HFFc6 (cell line): ENCODE measurements around the gene PPP3CA. TPM values are rescaled to one million over a fixed set of nuclear protein-coding genes. Genes with fewer than 3 reads are reported as not detected.

ENCODE experiments used
- DNase-seq: peaks from one replicate; pipeline ENCODE4 v3.0.0-alpha.2; 2018
- H3K27ac Mint-ChIP-seq: 2 replicates; pipeline ENCODE4 v1.8.0; 2020; ENCODE audit warnings: mild to moderate bottlenecking, mixed read lengths
- H3K27me3 Mint-ChIP-seq: 2 replicates; pipeline ENCODE4 v1.8.0; 2021; ENCODE audit warnings: mild to moderate bottlenecking, moderate library complexity, mixed read lengths; ENCODE audit not compliant: insufficient read depth
- H3K36me3 Mint-ChIP-seq: 2 replicates; pipeline ENCODE4 v1.8.0; 2021; ENCODE audit warnings: low read depth, mixed read lengths
- H3K4me1 Mint-ChIP-seq: 2 replicates; pipeline ENCODE4 v1.8.0; 2020; ENCODE audit warnings: low read depth, mixed read lengths
- H3K4me3 Mint-ChIP-seq: 2 replicates; pipeline ENCODE4 v1.8.0; 2020; ENCODE audit warnings: mild to moderate bottlenecking, moderate library complexity, mixed read lengths
- H3K9me3 Mint-ChIP-seq: 2 replicates; pipeline ENCODE4 v1.8.0; 2020; ENCODE audit warnings: mild to moderate bottlenecking, mixed read lengths
- total RNA-seq, 6 experiments: library from RNA; stranded (reverse); fragmentation: NEBNext Ultra II Directional; extraction: Animal tissue kit (Norgen Biotek cat#: 25700); gene quantifications; 2 replicates in 1 of 6; 3 replicates in 5 of 6; pipeline ENCODE4 v1.2.3, GENCODE V29; 2021
- TF ChIP-seq, protein P1 (sequence below): fragments of 200-600 bp; sonication (generic); IDR thresholded peaks from 2 replicates; pipeline ENCODE4 v1.5.0; 2021; ENCODE audit warnings: antibody characterized with exemption, mild to moderate bottlenecking

PPP3CA gene
- total RNA-seq, 6 experiments from 2014 or later = 45.9 to 59.6 (median 55.0) TPM

DNA sequence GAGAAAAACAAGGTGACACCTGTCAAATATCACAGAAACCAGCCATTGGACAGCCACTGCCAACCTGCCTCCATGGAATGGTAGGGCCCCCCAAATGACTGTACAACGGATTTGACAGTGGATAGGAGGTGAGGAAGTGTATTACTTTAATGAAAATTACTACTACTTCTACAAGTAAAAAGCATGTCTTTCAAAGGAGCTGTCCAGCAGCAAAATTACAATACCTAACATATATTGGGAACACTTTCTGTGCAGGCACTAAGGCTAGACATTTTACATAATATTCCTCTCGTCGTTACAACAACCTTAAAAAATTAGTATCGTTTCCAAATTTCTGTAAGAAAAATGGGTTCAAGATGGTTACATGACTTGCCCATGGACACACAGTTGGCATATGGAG is 14.9 kb downstream of the PPP3CA start:
- Mint-ChIP-seq H3K27me3 (no peaks in the 10 kb centered on the region), H3K4me1 (peaks cover 25% of the 10 kb centered on the region), H3K27ac (no peak overlapping the region), H3K9me3 (no peaks in the 10 kb centered on the region), H3K4me3 (no peak overlapping the region), H3K36me3 (peaks cover 4% of the 10 kb centered on the region)
- TF ChIP-seq, protein P1, sequence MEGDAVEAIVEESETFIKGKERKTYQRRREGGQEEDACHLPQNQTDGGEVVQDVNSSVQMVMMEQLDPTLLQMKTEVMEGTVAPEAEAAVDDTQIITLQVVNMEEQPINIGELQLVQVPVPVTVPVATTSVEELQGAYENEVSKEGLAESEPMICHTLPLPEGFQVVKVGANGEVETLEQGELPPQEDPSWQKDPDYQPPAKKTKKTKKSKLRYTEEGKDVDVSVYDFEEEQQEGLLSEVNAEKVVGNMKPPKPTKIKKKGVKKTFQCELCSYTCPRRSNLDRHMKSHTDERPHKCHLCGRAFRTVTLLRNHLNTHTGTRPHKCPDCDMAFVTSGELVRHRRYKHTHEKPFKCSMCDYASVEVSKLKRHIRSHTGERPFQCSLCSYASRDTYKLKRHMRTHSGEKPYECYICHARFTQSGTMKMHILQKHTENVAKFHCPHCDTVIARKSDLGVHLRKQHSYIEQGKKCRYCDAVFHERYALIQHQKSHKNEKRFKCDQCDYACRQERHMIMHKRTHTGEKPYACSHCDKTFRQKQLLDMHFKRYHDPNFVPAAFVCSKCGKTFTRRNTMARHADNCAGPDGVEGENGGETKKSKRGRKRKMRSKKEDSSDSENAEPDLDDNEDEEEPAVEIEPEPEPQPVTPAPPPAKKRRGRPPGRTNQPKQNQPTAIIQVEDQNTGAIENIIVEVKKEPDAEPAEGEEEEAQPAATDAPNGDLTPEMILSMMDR = no peak
- DNase-seq = no peak

DNA sequence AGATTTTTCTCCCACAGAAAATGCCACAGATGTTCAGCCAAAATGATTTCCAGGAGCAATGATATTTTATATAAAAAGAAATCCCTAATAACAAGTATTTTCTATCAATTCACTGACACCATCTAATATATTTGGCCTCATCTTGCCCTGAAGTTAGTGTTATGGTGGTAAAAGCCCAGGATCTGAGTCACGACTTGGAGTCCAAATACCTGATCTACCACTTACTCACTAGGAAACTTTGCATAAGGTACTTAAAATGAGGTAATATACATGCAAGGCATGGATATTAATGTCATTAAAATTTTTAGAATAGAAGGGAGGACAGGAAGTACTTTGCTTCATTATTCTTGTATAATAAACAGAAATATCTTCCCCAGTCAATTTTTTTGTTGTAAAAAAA is 16.3 kb downstream of the PPP3CA start:
- peaks cover 4% of the 10 kb centered on the region for H3K36me3 Mint-ChIP-seq
- H3K27ac Mint-ChIP-seq = no peak overlapping the region
- DNase-seq = no peak
- no peaks in the 10 kb centered on the region for H3K27me3 Mint-ChIP-seq
- TF ChIP-seq, protein P1 = no peak
- H3K4me3 Mint-ChIP-seq = no peak overlapping the region
- peaks cover 17% of the 10 kb centered on the region for H3K4me1 Mint-ChIP-seq
- H3K9me3 Mint-ChIP-seq = no peaks in the 10 kb centered on the region

DNA sequence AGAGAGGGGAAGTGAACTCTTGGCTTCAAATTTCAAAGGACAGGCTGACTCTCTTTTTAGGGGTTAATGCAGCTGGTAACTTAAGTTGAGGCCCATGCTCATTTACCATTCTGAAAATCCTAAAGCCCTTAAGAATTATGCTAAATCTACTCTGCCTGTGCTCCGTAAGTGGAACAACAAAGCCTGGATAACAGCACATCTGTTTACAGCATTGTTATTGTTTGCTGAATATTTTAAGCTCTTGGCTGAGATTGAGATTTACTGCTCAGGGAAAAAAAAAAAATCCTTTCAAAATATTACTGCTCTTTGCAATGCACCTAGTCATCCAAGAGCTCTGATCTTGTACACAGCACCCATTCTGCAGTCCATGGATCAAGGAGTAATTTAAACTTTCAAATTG is 17.7 kb downstream of the PPP3CA start:
- H3K4me3 Mint-ChIP-seq = no peak overlapping the region
- peaks cover 12% of the 10 kb centered on the region for H3K4me1 Mint-ChIP-seq
- H3K27me3 Mint-ChIP-seq = no peaks in the 10 kb centered on the region
- H3K36me3 Mint-ChIP-seq = no peaks in the 10 kb centered on the region
- H3K27ac Mint-ChIP-seq = no peak overlapping the region
- TF ChIP-seq, protein P1 = no peak
- no peaks in the 10 kb centered on the region for H3K9me3 Mint-ChIP-seq
- no peak for DNase-seq

DNA sequence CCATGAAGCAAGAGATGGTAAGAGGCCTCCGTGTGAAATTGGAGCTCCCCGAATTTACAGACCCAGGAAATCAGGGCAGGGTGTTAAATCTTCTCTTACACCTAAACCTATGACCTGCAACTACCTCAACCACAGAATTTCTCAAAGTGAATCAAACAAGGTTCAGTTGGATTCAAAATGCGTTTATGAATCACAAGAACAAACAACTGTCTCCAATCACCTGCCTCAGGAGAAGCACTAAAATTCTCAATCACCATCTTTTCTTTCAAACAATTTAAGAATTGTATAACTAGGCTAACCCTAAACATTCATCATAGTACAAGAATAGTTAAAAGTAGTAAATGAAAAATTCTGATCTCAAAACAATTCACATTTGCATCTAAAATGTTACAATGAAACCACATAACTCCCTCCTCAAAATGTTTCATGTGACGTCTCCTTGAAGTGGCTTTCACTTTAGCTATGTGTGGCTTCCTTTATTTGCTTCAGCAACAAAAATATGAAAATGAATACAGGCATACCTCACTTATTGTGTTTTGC is 19.2 kb downstream of the PPP3CA start:
- Mint-ChIP-seq H3K36me3 (no peaks in the 10 kb centered on the region), H3K4me3 (no peak overlapping the region), H3K27ac (no peak overlapping the region), H3K4me1 (peaks cover 12% of the 10 kb centered on the region), H3K9me3 (no peaks in the 10 kb centered on the region), H3K27me3 (no peaks in the 10 kb centered on the region)
- DNase-seq = no peak
- TF ChIP-seq, protein P1 = no peak

DNA sequence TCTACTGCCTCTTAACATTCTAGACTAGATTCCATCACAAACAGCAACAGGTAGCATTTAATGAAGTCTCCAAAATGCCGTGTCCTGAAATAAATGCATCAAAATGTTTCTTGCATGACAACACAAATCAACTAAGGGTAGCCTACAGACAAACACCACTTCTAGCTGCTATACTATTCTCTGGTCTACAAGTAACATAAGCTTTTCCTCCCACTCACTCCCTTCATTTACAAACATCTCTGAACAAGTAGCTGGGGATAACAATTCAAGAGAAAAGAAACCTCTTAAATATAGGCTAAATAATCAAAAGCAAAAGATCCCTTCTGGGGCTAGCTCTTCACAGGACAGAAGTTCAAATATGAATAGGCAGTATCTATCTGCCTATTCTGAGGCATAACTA is 20.8 kb downstream of the PPP3CA start:
- Mint-ChIP-seq H3K27me3 (peaks cover 1% of the 10 kb centered on the region; the same call in 1 of the 2 replicates), H3K4me1 (peaks cover 16% of the 10 kb centered on the region), H3K4me3 (no peak overlapping the region), H3K27ac (no peak overlapping the region), H3K9me3 (no peaks in the 10 kb centered on the region), H3K36me3 (no peaks in the 10 kb centered on the region)
- TF ChIP-seq, protein P1 = no peak
- DNase-seq = no peak

DNA sequence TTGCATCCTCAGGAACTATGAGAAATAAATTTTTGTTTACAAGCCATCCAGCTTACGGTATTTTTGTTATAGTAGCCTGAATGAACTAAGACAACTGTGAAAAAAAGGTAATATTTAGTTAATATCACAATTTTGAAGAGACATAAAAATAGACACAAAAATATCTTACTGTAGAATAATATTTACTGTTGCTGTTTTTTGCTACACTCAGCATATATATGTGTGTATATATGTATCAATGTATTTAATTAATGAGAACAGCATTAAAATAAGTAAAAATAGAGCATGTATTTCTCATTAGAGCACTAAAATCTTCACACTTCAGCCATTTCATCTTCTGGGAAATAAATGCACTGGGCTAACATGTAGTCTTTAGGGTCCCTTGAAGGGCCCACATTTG is 24.6 kb downstream of the PPP3CA start:
- Mint-ChIP-seq H3K27ac (no peak overlapping the region), H3K27me3 (peaks cover 2% of the 10 kb centered on the region; the same call in 1 of the 2 replicates), H3K36me3 (no peaks in the 10 kb centered on the region), H3K9me3 (no peaks in the 10 kb centered on the region), H3K4me1 (peaks cover 14% of the 10 kb centered on the region), H3K4me3 (no peak overlapping the region)
- no peak for DNase-seq
- TF ChIP-seq, protein P1 = no peak
